ENCODE measurements around the gene MORN5.

The MORN5 gene

DNA sequence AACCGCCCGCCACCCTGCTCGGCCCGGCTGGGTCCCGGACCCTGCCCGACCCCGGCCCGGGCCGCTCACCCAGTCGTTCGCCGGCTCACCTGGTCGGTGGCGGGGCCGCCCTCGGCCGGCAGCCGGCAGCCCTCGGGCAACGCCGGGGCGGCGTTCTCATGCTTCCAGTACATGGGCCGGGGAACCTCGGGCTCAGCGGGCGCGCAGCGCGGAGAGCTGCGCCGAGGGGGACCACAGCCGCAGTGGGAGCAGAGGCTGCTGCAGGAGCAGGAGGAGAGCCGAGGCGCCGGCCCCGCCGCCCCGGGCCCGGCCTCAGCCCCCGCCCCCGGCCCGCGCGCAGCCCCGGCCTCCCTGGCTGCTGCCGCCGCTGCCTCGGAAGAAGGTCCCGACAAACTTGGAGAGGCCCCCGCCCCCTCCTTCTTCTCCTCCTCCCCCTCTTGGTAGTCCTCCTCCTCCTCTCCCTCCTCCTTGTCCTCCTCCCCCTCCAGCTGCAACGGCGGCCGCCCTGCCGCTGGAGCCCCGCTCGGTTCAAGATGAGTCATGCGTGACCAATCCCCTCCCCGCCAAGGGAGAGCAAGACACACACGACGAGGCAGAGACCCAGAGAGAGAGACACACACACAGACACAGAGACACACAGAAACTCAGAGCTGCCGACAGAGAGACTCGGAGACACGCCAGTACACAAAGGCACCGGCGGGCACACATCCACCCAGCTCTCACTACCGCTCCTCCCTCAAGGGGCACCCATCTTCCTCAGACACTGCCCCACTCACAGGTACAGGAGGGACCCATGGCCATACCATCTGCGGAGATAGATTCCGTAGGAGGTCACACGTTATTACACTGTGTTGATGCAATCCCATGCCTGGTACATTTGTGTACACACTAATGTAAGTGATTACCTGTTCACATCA, 69.1 kb downstream of the MORN5 start, which contains the start of gene LHX6:
TSS of gene LHX6 (minus strand) at position 390 of the 917 bp plus-strand sequence. CDS start at position 173, 217 bp downstream.
- peak within 1 kb of the TSS; percentile 46 for H3K4me3 ChIP-seq (ENCODE audit: low read depth, low read length)
- peak; percentile 79 for DNase-seq (ENCODE audit: low read depth)

DNA sequence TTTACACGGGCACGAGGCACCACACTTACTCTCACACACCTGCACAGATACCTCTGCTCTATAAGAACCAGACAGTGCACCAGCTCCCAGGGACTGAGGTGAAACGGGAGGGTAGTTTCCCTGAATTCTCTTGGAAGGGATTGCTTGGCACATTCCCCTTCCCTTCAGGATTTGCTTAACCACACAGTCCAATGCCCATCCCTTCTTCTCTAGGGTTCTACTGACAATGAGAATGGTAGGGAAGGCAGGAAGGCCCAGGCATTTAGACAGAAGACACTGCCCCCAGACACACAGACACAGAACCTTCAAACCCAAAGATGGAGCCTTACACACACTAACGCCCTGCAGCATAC, 69.8 kb downstream of the MORN5 start:
- DNase-seq (ENCODE audit: low read depth) = no peak
- TF ChIP-seq, protein P1, sequence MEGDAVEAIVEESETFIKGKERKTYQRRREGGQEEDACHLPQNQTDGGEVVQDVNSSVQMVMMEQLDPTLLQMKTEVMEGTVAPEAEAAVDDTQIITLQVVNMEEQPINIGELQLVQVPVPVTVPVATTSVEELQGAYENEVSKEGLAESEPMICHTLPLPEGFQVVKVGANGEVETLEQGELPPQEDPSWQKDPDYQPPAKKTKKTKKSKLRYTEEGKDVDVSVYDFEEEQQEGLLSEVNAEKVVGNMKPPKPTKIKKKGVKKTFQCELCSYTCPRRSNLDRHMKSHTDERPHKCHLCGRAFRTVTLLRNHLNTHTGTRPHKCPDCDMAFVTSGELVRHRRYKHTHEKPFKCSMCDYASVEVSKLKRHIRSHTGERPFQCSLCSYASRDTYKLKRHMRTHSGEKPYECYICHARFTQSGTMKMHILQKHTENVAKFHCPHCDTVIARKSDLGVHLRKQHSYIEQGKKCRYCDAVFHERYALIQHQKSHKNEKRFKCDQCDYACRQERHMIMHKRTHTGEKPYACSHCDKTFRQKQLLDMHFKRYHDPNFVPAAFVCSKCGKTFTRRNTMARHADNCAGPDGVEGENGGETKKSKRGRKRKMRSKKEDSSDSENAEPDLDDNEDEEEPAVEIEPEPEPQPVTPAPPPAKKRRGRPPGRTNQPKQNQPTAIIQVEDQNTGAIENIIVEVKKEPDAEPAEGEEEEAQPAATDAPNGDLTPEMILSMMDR (IDR thresholded peaks at IDR 0.05; ENCODE audit: low read depth, low read length) = no peak
- TF ChIP-seq MYC (IDR thresholded peaks at IDR 0.05; ENCODE audit: low read depth, low read length) = no peak
- TF ChIP-seq, protein P2, sequence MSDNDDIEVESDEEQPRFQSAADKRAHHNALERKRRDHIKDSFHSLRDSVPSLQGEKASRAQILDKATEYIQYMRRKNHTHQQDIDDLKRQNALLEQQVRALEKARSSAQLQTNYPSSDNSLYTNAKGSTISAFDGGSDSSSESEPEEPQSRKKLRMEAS (IDR thresholded peaks at IDR 0.05; ENCODE audit: low read depth, low read length) = no peak
- no peak for TF ChIP-seq POLR2A (IDR thresholded peaks at IDR 0.05; ENCODE audit: extremely low read depth, insufficient read length)
- no peak overlapping the region for H3K4me3 ChIP-seq (ENCODE audit: low read depth, low read length)

More for the DNA sequence above, 69.1 kb downstream of the MORN5 start, which contains the start of gene LHX6:
- TF ChIP-seq, protein P2 (IDR thresholded peaks at IDR 0.05; ENCODE audit: low read depth, low read length) = no peak; the same call in 1 of the 2 replicates
- TF ChIP-seq POLR2A (IDR thresholded peaks at IDR 0.05; ENCODE audit: extremely low read depth, insufficient read length) (peak; percentile 11), MYC (IDR thresholded peaks at IDR 0.05; ENCODE audit: low read depth, low read length) (no peak)
- TF ChIP-seq, protein P1 (IDR thresholded peaks at IDR 0.05; ENCODE audit: low read depth, low read length) = no peak

DNA sequence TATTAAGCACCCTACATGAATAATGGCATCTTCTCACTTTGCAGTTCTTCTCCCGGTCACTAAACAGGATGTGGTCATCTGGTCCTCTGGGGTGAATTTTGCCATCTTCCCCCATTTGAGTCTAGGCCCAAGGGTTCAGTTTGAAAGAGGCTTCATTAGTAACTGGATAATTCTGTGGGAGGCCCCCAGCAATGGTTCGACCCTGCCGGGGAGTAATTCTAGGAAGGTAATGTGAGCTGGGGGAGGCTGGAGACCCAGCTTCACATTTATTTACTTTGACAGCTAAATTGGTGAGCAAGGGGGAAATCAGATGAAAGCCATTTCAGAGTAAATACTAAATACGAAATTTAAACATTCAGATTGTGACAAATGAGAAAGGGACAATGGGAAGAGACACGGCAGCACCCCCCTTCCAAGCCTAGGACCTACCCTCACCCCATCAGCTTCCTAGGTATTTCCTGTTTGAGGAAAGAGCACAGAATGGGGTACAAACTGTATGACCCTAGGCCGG, 73.1 kb downstream of the MORN5 start:
- DNase-seq (ENCODE audit: low read depth) = peak; percentile 25
- H3K4me3 ChIP-seq (ENCODE audit: low read depth, low read length) = no peak overlapping the region
- TF ChIP-seq MYC (IDR thresholded peaks at IDR 0.05; ENCODE audit: low read depth, low read length) = no peak
- TF ChIP-seq, protein P2 (IDR thresholded peaks at IDR 0.05; ENCODE audit: low read depth, low read length) = no peak
- TF ChIP-seq, protein P1 (IDR thresholded peaks at IDR 0.05; ENCODE audit: low read depth, low read length) = no peak
- TF ChIP-seq POLR2A (IDR thresholded peaks at IDR 0.05; ENCODE audit: extremely low read depth, insufficient read length) = no peak

DNA sequence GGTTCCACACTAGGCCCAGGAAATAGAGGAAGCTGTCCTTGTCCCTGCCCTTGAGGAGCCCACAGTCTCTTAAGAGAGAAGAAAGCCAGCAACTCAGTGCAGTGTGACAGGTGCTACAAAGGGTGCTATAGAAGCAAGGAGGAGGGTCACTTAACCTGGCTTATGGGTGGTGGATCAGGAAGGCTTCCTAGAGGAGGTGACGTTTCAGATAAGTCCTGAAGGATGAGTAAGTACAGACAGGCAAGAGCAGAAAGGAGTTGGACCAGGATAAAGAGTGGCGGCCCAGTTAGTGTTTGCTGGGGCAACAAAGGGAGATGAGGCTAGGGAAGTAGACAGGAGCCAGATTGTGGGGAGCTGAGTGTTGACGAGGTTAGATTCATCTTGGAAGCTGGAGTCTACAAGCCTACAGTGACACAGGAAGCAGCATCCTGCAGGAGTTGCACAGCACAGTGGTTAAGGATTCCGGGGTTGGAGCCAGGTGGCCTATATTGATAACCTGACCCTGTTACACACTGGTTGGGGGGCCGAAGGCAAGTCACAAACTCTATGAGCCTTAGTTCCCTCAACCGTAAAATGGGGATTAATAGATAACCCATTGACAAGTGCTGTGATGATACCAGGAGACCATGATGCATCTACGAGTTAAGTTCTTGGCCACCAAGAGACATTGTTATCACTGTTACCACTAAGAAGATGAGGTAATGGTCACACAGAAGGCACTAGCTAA, 74.5 kb downstream of the MORN5 start:
- TF ChIP-seq, protein P1 (IDR thresholded peaks at IDR 0.05; ENCODE audit: low read depth, low read length) = no peak
- peak; percentile 27 for DNase-seq (ENCODE audit: low read depth)
- no peak overlapping the region for H3K4me3 ChIP-seq (ENCODE audit: low read depth, low read length)

DNA sequence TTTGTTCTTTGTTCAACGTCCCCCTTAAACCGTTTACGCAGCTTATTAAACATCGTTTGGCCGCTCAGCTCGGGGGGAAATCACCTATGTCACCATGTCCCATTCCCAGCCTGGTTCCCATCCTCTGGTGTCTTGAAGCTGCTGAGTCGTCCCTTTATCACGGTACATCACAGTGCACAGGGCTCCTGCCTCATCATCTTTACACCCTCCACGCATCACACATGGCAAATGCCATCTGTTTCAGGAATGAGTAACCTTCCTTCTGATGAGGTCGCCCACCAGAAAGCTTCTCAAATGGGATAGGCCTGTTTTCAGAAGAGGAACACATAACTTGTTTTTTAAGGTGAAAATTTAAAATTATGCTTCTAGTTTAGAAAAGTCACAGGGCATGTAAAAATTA, 77.0 kb downstream of the MORN5 start:
- no peak for TF ChIP-seq POLR2A (IDR thresholded peaks at IDR 0.05; ENCODE audit: extremely low read depth, insufficient read length)
- TF ChIP-seq, protein P2 (IDR thresholded peaks at IDR 0.05; ENCODE audit: low read depth, low read length) = no peak
- TF ChIP-seq, protein P1 (IDR thresholded peaks at IDR 0.05; ENCODE audit: low read depth, low read length) = no peak
- no peak for TF ChIP-seq MYC (IDR thresholded peaks at IDR 0.05; ENCODE audit: low read depth, low read length)
- no peak for DNase-seq (ENCODE audit: low read depth)
- no peak overlapping the region for H3K4me3 ChIP-seq (ENCODE audit: low read depth, low read length)
